HL-60 (cell line): ENCODE data around the gene EMP3.

Experiments
- DNase-seq, 2 experiments: peaks; one replicate each; pipeline ENCODE4 v3.0.0-alpha.2; 2010 to 2020; ENCODE audit warnings: low read depth in 1 of 2, low spot score in 1 of 2
- H3K27ac ChIP-seq: fragments of 250-450 bp; sonication (Bioruptor Pico); replicated peaks from 2 replicates; pipeline ENCODE4 v1.5.1; 2020; ENCODE audit warnings: mild to moderate bottlenecking, moderate library complexity
- H3K27me3 ChIP-seq: fragments of 250-450 bp; sonication (Bioruptor Pico); 2 replicates; pipeline ENCODE4 v1.5.1; 2021; ENCODE audit warnings: mild to moderate bottlenecking, moderate library complexity; ENCODE audit not compliant: insufficient read depth, poor library complexity, severe bottlenecking
- H3K4me3 ChIP-seq: replicated peaks from 2 replicates; pipeline ENCODE4 v1.5.1; 2011; ENCODE audit warnings: mild to moderate bottlenecking, control low read depth, low read length; ENCODE audit not compliant: insufficient read depth
- CTCF ChIP-seq: IDR thresholded peaks from one replicate; pipeline ENCODE4 v1.5.1; 2011; ENCODE audit warnings: low read length, control low read depth, inconsistent platforms; ENCODE audit not compliant: insufficient read depth
- GABPA ChIP-seq: IDR thresholded peaks from 2 replicates; pipeline ENCODE4 v1.6.1; 2012; ENCODE audit warnings: low read depth
- POLR2AphosphoS5 ChIP-seq: IDR thresholded peaks from 2 replicates; pipeline ENCODE4 v1.6.1; 2012; ENCODE audit warnings: low read depth
- REST ChIP-seq: IDR thresholded peaks from 2 replicates; pipeline ENCODE4 v1.6.1; 2012; ENCODE audit warnings: low read depth; ENCODE audit not compliant: insufficient replicate concordance
- SPI1 ChIP-seq: IDR thresholded peaks from 2 replicates; pipeline ENCODE4 v1.6.1; 2012; ENCODE audit warnings: low read depth, mild to moderate bottlenecking, borderline replicate concordance

The EMP3 gene

GRCh38 chr19:48338802-48339503, 13.6 kb downstream of the EMP3 start:
- Histone ChIP-seq H3K4me3 (no peak overlapping the region), H3K27me3 (no peaks in the 10 kb centered on the region), H3K27ac (no peak overlapping the region)
- no peak for DNase-seq
- TF ChIP-seq GABPA (no peak), POLR2AphosphoS5 (no peak), CTCF (no peak), SPI1 (no peak), REST (no peak)

- no peak for DNase-seq
- no peak for TF ChIP-seq POLR2AphosphoS5
- TF ChIP-seq REST = no peak
Observed at GRCh38 chr19:48340995-48341394, 15.6 kb downstream of the EMP3 start.

GRCh38 chr19:48341515-48342413, 16.4 kb downstream of the EMP3 start:
- H3K27ac ChIP-seq = no peak overlapping the region
- TF ChIP-seq GABPA (no peak), POLR2AphosphoS5 (no peak), SPI1 (no peak), CTCF (no peak), REST (no peak)
- DNase-seq = peak in 1 of 2 experiments; percentile 76
- H3K4me3 ChIP-seq = no peak overlapping the region
- H3K27me3 ChIP-seq = no peaks in the 10 kb centered on the region

More at GRCh38 chr19:48340995-48341394, 15.6 kb downstream of the EMP3 start:
- H3K4me3 ChIP-seq = no peak overlapping the region
- H3K27me3 ChIP-seq = no peaks in the 10 kb centered on the region
- no peak overlapping the region for H3K27ac ChIP-seq
